ENCODE measurements around the gene SUCLA2.

- TF ChIP-seq CTCF (IDR thresholded peaks at IDR 0.05; ENCODE audit: insufficient read depth, low read length, poor library complexity, severe bottlenecking) (no peak), EZH2phosphoT487 (conservative IDR thresholded peaks at IDR 0.05; ENCODE audit: low read length) (no peak)
Measured at GRCh38 chr13:48050550-48050949, 49.5 kb upstream of the SUCLA2 start.
